Liver (tissue), 9 donors: Measurements from ENCODE around the gene CCNB2. TPM values are rescaled to one million over a fixed set of nuclear protein-coding genes. Genes with fewer than 3 reads are reported as not detected.

Source experiments
- DNase-seq: peaks from one replicate; pipeline ENCODE4 v3.0.0-alpha.2; 2017; ENCODE audit warnings: low spot score
- H3K27ac ChIP-seq, 2 donors: one replicate each; pipeline ENCODE4 v1.7.0; 2013; ENCODE audit warnings: inconsistent platforms in 2 of 2, low read length in 2 of 2, control low read depth in 1 of 2, low read depth in 1 of 2, mild to moderate bottlenecking in 1 of 2
- H3K27me3 ChIP-seq, 4 donors: one replicate each; pipeline versions ENCODE4 v1.6.1 to v1.7.0; 2013; ENCODE audit warnings: low read length in 3 of 4, inconsistent platforms in 1 of 4, mild to moderate bottlenecking in 1 of 4, moderate library complexity in 1 of 4; ENCODE audit not compliant: control insufficient read depth in 4 of 4, insufficient read depth in 4 of 4
- H3K36me3 ChIP-seq, 4 donors: one replicate each; pipeline versions ENCODE4 v1.6.1 to v1.7.0; 2013; ENCODE audit warnings: low read length in 3 of 4, mild to moderate bottlenecking in 3 of 4, low read depth in 1 of 4, moderate library complexity in 1 of 4; ENCODE audit not compliant: control insufficient read depth in 4 of 4, insufficient read depth in 3 of 4
- H3K4me1 ChIP-seq, 4 donors: one replicate each; pipeline versions ENCODE4 v1.6.1 to v1.7.0; 2013; ENCODE audit warnings: low read length in 3 of 4, mild to moderate bottlenecking in 3 of 4, moderate library complexity in 1 of 4; ENCODE audit not compliant: control insufficient read depth in 4 of 4, insufficient read depth in 4 of 4
- H3K4me3 ChIP-seq, 3 donors: one replicate each; pipeline versions ENCODE4 v1.6.1 to v1.7.0; 2013; ENCODE audit warnings: low read length in 3 of 3, control low read depth in 1 of 3, low read depth in 1 of 3, mild to moderate bottlenecking in 1 of 3
- H3K9ac ChIP-seq, 2 donors: one replicate each; pipeline ENCODE4 v1.7.0; 2013; ENCODE audit warnings: low read length in 2 of 2, mild to moderate bottlenecking in 2 of 2, moderate library complexity in 2 of 2, control low read depth in 1 of 2, low read depth in 1 of 2
- H3K9me3 ChIP-seq, 4 donors: one replicate each; pipeline versions ENCODE4 v1.6.1 to v1.7.0; 2013; ENCODE audit warnings: low read length in 3 of 4; ENCODE audit not compliant: control insufficient read depth in 4 of 4
- FOXA1 ChIP-seq: IDR thresholded peaks from 2 replicates; pipeline ENCODE4 v1.6.1; 2016; ENCODE audit warnings: antibody characterized with exemption
- FOXA2 ChIP-seq: IDR thresholded peaks from 2 replicates; pipeline ENCODE4 v1.6.1; 2016; ENCODE audit warnings: antibody characterized with exemption
- HNF4A ChIP-seq, 2 donors: conservative IDR thresholded peaks; 2 replicates each; pipeline ENCODE4 v1.6.1; 2016; ENCODE audit warnings: antibody characterized with exemption in 2 of 2, mild to moderate bottlenecking in 2 of 2
- HNF4G ChIP-seq: IDR thresholded peaks from 2 replicates; pipeline ENCODE4 v1.6.1; 2016; ENCODE audit warnings: antibody characterized with exemption
- JUND ChIP-seq, 2 donors: IDR thresholded peaks; 2 replicates each; pipeline ENCODE4 v1.6.1; 2016; ENCODE audit warnings: antibody characterized with exemption in 2 of 2
- RXRA ChIP-seq, 2 donors: IDR thresholded peaks; 2 replicates each; pipeline ENCODE4 v1.6.1; 2017 to 2018; ENCODE audit warnings: antibody characterized with exemption in 2 of 2, mild to moderate bottlenecking in 1 of 2
- SP1 ChIP-seq: IDR thresholded peaks from 2 replicates; pipeline ENCODE4 v1.6.1; 2018; ENCODE audit warnings: antibody characterized with exemption, mild to moderate bottlenecking
- TAF1 ChIP-seq: conservative IDR thresholded peaks from 2 replicates; pipeline ENCODE4 v1.6.1; 2016; ENCODE audit warnings: antibody characterized with exemption, mild to moderate bottlenecking
- YY1 ChIP-seq: IDR thresholded peaks from 2 replicates; pipeline ENCODE4 v1.6.1; 2016; ENCODE audit warnings: antibody characterized with exemption, mild to moderate bottlenecking
- WGBS: extraction: QIAGEN DNeasy Blood & Tissue Kit; methylation state at CpG from one replicate; pipeline ENCODE4 v1.1.7; 2013; 5-methylcytosine and 5-hydroxymethylcytosine counted together
- polyA plus RNA-seq, 2 donors: library from polyadenylated mRNA; stranded (reverse) in 1 of 2; unstranded in 1 of 2; fragments of 200-250 nt in 1 of 2; fragments of >200 nt in 1 of 2; fragmentation: Nextera tagmentation in 1 of 2; extraction: Ambion mirVana in 1 of 2; gene quantifications; one replicate each; pipeline versions ENCODE4 v1.2.1 to v1.2.3, GENCODE V29; 2013 to 2015
- total RNA-seq, 2 donors: library from RNA; depleted of rRNA; stranded (reverse); fragments of >200 nt; gene quantifications; one replicate each; pipeline ENCODE4 v1.2.3, GENCODE V29; 2014
- TF ChIP-seq, protein P1 (sequence below): IDR thresholded peaks from 2 replicates; pipeline ENCODE4 v1.6.1; 2016; ENCODE audit warnings: antibody characterized with exemption
- TF ChIP-seq, protein P2 (sequence below): IDR thresholded peaks from 2 replicates; pipeline ENCODE4 v1.6.1; 2016; ENCODE audit warnings: antibody characterized with exemption, mild to moderate bottlenecking
- TF ChIP-seq, protein P3 (sequence below): fragments of 150-350 bp; IDR thresholded peaks from 2 replicates; pipeline ENCODE4 v1.5.1; 2017; ENCODE audit warnings: improper control_type of control experiment, low read depth, low read length; ENCODE audit not compliant: missing input control
- TF ChIP-seq, protein P4 (sequence below): IDR thresholded peaks from 2 replicates; pipeline ENCODE4 v1.6.1; 2016; ENCODE audit warnings: antibody characterized with exemption
- TF ChIP-seq, protein P5 (sequence below): IDR thresholded peaks from 2 replicates; pipeline ENCODE4 v1.6.1; 2016; ENCODE audit warnings: antibody characterized with exemption
- donor health status: healthy.
- donor health status: healthy.
- donor health status: healthy.
- donor health status: healthy.
- donor health status: healthy.

CCNB2 gene
- total and polyA plus RNA-seq, 4 donors = 0.42 to 53.1 (median 2.0) TPM

DNA sequence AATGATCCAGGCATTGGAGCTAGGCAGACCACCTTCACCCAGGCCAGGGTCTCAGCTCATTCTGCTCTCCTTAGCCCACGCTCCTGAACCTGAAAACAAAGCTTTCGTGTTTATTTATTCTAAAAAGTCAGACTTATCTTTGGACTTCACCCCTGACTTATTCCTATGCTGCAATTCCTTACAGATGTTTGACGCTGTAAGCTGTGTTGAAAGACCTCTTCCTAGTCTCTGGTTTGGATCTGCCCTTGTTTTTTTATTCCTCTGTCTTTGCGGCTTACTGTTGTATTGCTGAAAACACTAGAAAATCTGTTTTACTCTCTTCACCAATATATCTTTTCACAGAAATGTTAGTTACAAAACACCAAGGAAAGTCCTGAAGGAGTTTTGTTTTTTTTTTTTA lies 61.2 kb downstream of the CCNB2 start:
- no peak overlapping the region for H3K9ac ChIP-seq
- TF ChIP-seq FOXA2 (no peak), YY1 (no peak), HNF4G (no peak), TAF1 (no peak), SP1 (no peak), HNF4A (conservative IDR thresholded peaks at IDR 0.05) (peak in 1 of 2 donors; percentile 12)
- TF ChIP-seq, protein P1, sequence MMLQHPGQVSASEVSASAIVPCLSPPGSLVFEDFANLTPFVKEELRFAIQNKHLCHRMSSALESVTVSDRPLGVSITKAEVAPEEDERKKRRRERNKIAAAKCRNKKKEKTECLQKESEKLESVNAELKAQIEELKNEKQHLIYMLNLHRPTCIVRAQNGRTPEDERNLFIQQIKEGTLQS = no peak
- TF ChIP-seq, protein P2, sequence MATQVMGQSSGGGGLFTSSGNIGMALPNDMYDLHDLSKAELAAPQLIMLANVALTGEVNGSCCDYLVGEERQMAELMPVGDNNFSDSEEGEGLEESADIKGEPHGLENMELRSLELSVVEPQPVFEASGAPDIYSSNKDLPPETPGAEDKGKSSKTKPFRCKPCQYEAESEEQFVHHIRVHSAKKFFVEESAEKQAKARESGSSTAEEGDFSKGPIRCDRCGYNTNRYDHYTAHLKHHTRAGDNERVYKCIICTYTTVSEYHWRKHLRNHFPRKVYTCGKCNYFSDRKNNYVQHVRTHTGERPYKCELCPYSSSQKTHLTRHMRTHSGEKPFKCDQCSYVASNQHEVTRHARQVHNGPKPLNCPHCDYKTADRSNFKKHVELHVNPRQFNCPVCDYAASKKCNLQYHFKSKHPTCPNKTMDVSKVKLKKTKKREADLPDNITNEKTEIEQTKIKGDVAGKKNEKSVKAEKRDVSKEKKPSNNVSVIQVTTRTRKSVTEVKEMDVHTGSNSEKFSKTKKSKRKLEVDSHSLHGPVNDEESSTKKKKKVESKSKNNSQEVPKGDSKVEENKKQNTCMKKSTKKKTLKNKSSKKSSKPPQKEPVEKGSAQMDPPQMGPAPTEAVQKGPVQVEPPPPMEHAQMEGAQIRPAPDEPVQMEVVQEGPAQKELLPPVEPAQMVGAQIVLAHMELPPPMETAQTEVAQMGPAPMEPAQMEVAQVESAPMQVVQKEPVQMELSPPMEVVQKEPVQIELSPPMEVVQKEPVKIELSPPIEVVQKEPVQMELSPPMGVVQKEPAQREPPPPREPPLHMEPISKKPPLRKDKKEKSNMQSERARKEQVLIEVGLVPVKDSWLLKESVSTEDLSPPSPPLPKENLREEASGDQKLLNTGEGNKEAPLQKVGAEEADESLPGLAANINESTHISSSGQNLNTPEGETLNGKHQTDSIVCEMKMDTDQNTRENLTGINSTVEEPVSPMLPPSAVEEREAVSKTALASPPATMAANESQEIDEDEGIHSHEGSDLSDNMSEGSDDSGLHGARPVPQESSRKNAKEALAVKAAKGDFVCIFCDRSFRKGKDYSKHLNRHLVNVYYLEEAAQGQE = no peak
- H3K9me3 ChIP-seq = no peaks in the 10 kb centered on the region
- no peaks in the 10 kb centered on the region for H3K4me1 ChIP-seq
- H3K36me3 ChIP-seq = peaks cover 3 to 36% (median 22%) of the 10 kb centered on the region in 4 donors
- no peak for DNase-seq
- no peaks in the 10 kb centered on the region for H3K27me3 ChIP-seq
- no peak overlapping the region for H3K27ac ChIP-seq
- 67% methylated on average over 4 of the region's 4 CpGs for WGBS
- H3K4me3 ChIP-seq = no peak overlapping the region

DNA sequence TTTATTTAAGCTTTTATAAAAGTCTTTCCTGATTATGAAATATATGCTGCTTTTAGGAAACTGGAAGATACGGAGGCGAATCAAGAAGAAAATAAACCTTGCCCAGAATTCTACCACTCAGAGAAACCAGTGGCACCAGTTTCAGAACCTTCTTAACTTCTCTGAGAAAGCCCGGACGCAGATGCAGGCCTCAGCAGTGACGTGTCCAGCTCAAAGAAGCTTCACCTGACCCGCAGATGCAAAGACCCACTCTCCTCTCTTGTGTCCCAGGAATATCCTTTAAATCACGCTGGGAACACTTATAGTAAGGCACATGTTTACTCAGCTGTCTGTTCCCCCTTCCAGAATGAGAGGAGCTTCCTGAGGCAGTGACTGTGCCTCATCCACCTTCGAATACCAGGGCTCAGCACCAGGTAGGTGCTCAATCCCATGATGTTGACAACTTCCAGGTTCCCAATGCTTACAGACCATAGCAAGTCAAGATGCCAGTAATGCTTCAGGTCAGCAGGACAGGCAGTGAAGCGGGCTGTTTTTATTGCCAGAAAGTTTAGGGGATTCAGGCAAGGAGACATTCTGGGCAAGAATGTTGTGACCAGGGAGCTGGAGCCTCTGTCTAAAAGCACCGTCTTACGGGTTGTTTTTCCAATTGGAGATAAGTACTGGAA lies 61.8 kb downstream of the CCNB2 start:
- Histone ChIP-seq H3K4me1 (no peaks in the 10 kb centered on the region), H3K9me3 (no peaks in the 10 kb centered on the region), H3K27ac (no peak overlapping the region), H3K36me3 (peaks cover 5 to 37% (median 22%) of the 10 kb centered on the region in 4 donors), H3K9ac (no peak overlapping the region), H3K27me3 (no peaks in the 10 kb centered on the region), H3K4me3 (no peak overlapping the region)
- DNase-seq = no peak
- TF ChIP-seq FOXA2 (no peak), TAF1 (no peak), RXRA (IDR thresholded peaks at IDR 0.05) (no peak), HNF4A (conservative IDR thresholded peaks at IDR 0.05) (no peak), FOXA1 (no peak), JUND (IDR thresholded peaks at IDR 0.05) (no peak)
- TF ChIP-seq, protein P3, sequence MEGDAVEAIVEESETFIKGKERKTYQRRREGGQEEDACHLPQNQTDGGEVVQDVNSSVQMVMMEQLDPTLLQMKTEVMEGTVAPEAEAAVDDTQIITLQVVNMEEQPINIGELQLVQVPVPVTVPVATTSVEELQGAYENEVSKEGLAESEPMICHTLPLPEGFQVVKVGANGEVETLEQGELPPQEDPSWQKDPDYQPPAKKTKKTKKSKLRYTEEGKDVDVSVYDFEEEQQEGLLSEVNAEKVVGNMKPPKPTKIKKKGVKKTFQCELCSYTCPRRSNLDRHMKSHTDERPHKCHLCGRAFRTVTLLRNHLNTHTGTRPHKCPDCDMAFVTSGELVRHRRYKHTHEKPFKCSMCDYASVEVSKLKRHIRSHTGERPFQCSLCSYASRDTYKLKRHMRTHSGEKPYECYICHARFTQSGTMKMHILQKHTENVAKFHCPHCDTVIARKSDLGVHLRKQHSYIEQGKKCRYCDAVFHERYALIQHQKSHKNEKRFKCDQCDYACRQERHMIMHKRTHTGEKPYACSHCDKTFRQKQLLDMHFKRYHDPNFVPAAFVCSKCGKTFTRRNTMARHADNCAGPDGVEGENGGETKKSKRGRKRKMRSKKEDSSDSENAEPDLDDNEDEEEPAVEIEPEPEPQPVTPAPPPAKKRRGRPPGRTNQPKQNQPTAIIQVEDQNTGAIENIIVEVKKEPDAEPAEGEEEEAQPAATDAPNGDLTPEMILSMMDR = no peak
- TF ChIP-seq, protein P4, sequence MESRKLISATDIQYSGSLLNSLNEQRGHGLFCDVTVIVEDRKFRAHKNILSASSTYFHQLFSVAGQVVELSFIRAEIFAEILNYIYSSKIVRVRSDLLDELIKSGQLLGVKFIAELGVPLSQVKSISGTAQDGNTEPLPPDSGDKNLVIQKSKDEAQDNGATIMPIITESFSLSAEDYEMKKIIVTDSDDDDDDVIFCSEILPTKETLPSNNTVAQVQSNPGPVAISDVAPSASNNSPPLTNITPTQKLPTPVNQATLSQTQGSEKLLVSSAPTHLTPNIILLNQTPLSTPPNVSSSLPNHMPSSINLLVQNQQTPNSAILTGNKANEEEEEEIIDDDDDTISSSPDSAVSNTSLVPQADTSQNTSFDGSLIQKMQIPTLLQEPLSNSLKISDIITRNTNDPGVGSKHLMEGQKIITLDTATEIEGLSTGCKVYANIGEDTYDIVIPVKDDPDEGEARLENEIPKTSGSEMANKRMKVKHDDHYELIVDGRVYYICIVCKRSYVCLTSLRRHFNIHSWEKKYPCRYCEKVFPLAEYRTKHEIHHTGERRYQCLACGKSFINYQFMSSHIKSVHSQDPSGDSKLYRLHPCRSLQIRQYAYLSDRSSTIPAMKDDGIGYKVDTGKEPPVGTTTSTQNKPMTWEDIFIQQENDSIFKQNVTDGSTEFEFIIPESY = no peak
- TF ChIP-seq, protein P5, sequence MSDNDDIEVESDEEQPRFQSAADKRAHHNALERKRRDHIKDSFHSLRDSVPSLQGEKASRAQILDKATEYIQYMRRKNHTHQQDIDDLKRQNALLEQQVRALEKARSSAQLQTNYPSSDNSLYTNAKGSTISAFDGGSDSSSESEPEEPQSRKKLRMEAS = no peak
- WGBS = 86% methylated on average over 11 of the region's 11 CpGs
